ENCODE results near the gene VCAM1. TPM values are rescaled to one million over a fixed set of nuclear protein-coding genes. Genes with fewer than 3 reads are reported as not detected.
"Not testable (repeated sequence)": the region's sequence is repeated elsewhere in the genome, so short reads cannot be mapped to it uniquely, and the experiment has no call there.

VCAM1 gene
- polyA plus RNA-seq, 2 donors: 0.47 to 0.68 TPM

- no peak overlapping the region for H3K4me3 ChIP-seq (ENCODE audit: low read depth in 1 of 2, low read length in 2 of 2)
- no peaks in the 10 kb centered on the region for H3K9me3 ChIP-seq (ENCODE audit: control insufficient read depth in 2 of 2, insufficient read depth in 1 of 2, low read depth in 1 of 2, low read length in 1 of 2)
- WGBS, 2 donors: 87 to 96% methylated on average over 1 of the region's 1 CpG
- no peaks in the 10 kb centered on the region for H3K4me1 ChIP-seq (ENCODE audit: control insufficient read depth in 2 of 2, insufficient read depth in 2 of 2, low read length in 1 of 2)
- H3K36me3 ChIP-seq (ENCODE audit: control insufficient read depth in 2 of 2, insufficient read depth in 2 of 2, low read length in 1 of 2): no peaks in the 10 kb centered on the region
- no peak overlapping the region for H3K27ac ChIP-seq (ENCODE audit: low read depth in 2 of 2, low read length in 1 of 2)
- H3K27me3 ChIP-seq (ENCODE audit: control insufficient read depth in 1 of 2, insufficient read depth in 2 of 2, low read length in 2 of 2): no peaks in the 10 kb centered on the region
Measured at GRCh38 chr1:100706856-100707255, 12.7 kb upstream of the VCAM1 start.

GRCh38 chr1:100708476-100709062 is 11.0 kb upstream of the VCAM1 start:
- no peaks in the 10 kb centered on the region for H3K4me1 ChIP-seq (ENCODE audit: control insufficient read depth in 2 of 2, insufficient read depth in 2 of 2, low read length in 1 of 2)
- H3K4me3 ChIP-seq (ENCODE audit: low read depth in 1 of 2, low read length in 2 of 2): no peak overlapping the region
- H3K36me3 ChIP-seq (ENCODE audit: control insufficient read depth in 2 of 2, insufficient read depth in 2 of 2, low read length in 1 of 2): no peaks in the 10 kb centered on the region
- no peak overlapping the region for H3K27ac ChIP-seq (ENCODE audit: low read depth in 2 of 2, low read length in 1 of 2)
- WGBS, 2 donors: 50 to 52% methylated on average over 2 of the region's 2 CpGs
- H3K9me3 ChIP-seq (ENCODE audit: control insufficient read depth in 2 of 2, insufficient read depth in 1 of 2, low read depth in 1 of 2, low read length in 1 of 2): no peaks in the 10 kb centered on the region
- H3K27me3 ChIP-seq (ENCODE audit: control insufficient read depth in 1 of 2, insufficient read depth in 2 of 2, low read length in 2 of 2): no peaks in the 10 kb centered on the region

GRCh38 chr1:100710906-100711682 is 8.4 kb upstream of the VCAM1 start:
- 71 to 77% methylated on average over 1 of the region's 1 CpG for WGBS, 2 donors
- no peak overlapping the region for H3K27ac ChIP-seq (ENCODE audit: low read depth in 2 of 2, low read length in 1 of 2)
- no peaks in the 10 kb centered on the region for H3K4me1 ChIP-seq (ENCODE audit: control insufficient read depth in 2 of 2, insufficient read depth in 2 of 2, low read length in 1 of 2)
- no peak overlapping the region for H3K4me3 ChIP-seq (ENCODE audit: low read depth in 1 of 2, low read length in 2 of 2)
- H3K9me3 ChIP-seq (ENCODE audit: control insufficient read depth in 2 of 2, insufficient read depth in 1 of 2, low read depth in 1 of 2, low read length in 1 of 2): no peaks in the 10 kb centered on the region
- no peaks in the 10 kb centered on the region for H3K36me3 ChIP-seq (ENCODE audit: control insufficient read depth in 2 of 2, insufficient read depth in 2 of 2, low read length in 1 of 2)
- no peaks in the 10 kb centered on the region for H3K27me3 ChIP-seq (ENCODE audit: control insufficient read depth in 1 of 2, insufficient read depth in 2 of 2, low read length in 2 of 2)

GRCh38 chr1:100713027-100713426 is 6.5 kb upstream of the VCAM1 start:
- not testable (repeated sequence) for H3K4me3 ChIP-seq (ENCODE audit: low read depth in 1 of 2, low read length in 2 of 2); H3K4me1 ChIP-seq (ENCODE audit: control insufficient read depth in 2 of 2, insufficient read depth in 2 of 2, low read length in 1 of 2); H3K36me3 ChIP-seq (ENCODE audit: control insufficient read depth in 2 of 2, insufficient read depth in 2 of 2, low read length in 1 of 2); H3K27ac ChIP-seq (ENCODE audit: low read depth in 2 of 2, low read length in 1 of 2); H3K27me3 ChIP-seq (ENCODE audit: control insufficient read depth in 1 of 2, insufficient read depth in 2 of 2, low read length in 2 of 2); H3K9me3 ChIP-seq (ENCODE audit: control insufficient read depth in 2 of 2, insufficient read depth in 1 of 2, low read depth in 1 of 2, low read length in 1 of 2)
- WGBS, 2 donors: 81 to 83% methylated on average over 15 of the region's 15 CpGs

GRCh38 chr1:100713626-100714025 is 5.9 kb upstream of the VCAM1 start:
- H3K27me3 ChIP-seq (ENCODE audit: control insufficient read depth in 1 of 2, insufficient read depth in 2 of 2, low read length in 2 of 2): no peaks in the 10 kb centered on the region

GRCh38 chr1:100714599-100714998 is 4.9 kb upstream of the VCAM1 start:
- H3K27me3 ChIP-seq (ENCODE audit: control insufficient read depth in 1 of 2, insufficient read depth in 2 of 2, low read length in 2 of 2): no peaks in the 10 kb centered on the region
- no peaks in the 10 kb centered on the region for H3K36me3 ChIP-seq (ENCODE audit: control insufficient read depth in 2 of 2, insufficient read depth in 2 of 2, low read length in 1 of 2)
- H3K4me3 ChIP-seq (ENCODE audit: low read depth in 1 of 2, low read length in 2 of 2): no peak overlapping the region
- 52 to 69% methylated on average over 1 of the region's 1 CpG for WGBS, 2 donors
- no peaks in the 10 kb centered on the region for H3K9me3 ChIP-seq (ENCODE audit: control insufficient read depth in 2 of 2, insufficient read depth in 1 of 2, low read depth in 1 of 2, low read length in 1 of 2)
- H3K27ac ChIP-seq (ENCODE audit: low read depth in 2 of 2, low read length in 1 of 2): no peak overlapping the region
- H3K4me1 ChIP-seq (ENCODE audit: control insufficient read depth in 2 of 2, insufficient read depth in 2 of 2, low read length in 1 of 2): no peaks in the 10 kb centered on the region

More at GRCh38 chr1:100713626-100714025, 5.9 kb upstream of the VCAM1 start:
- Histone ChIP-seq H3K27ac (ENCODE audit: low read depth in 2 of 2, low read length in 1 of 2) (no peak overlapping the region), H3K36me3 (ENCODE audit: control insufficient read depth in 2 of 2, insufficient read depth in 2 of 2, low read length in 1 of 2) (no peaks in the 10 kb centered on the region), H3K4me3 (ENCODE audit: low read depth in 1 of 2, low read length in 2 of 2) (no peak overlapping the region), H3K9me3 (ENCODE audit: control insufficient read depth in 2 of 2, insufficient read depth in 1 of 2, low read depth in 1 of 2, low read length in 1 of 2) (no peaks in the 10 kb centered on the region), H3K4me1 (ENCODE audit: control insufficient read depth in 2 of 2, insufficient read depth in 2 of 2, low read length in 1 of 2) (no peaks in the 10 kb centered on the region)
- 61 to 71% methylated on average over 3 of the region's 3 CpGs for WGBS, 2 donors

GRCh38 chr1:100717218-100717617 is 2.3 kb upstream of the VCAM1 start:
- H3K36me3 ChIP-seq (ENCODE audit: control insufficient read depth in 2 of 2, insufficient read depth in 2 of 2, low read length in 1 of 2): no peaks in the 10 kb centered on the region
- no peaks in the 10 kb centered on the region for H3K27me3 ChIP-seq (ENCODE audit: control insufficient read depth in 1 of 2, insufficient read depth in 2 of 2, low read length in 2 of 2)
- no peak overlapping the region for H3K27ac ChIP-seq (ENCODE audit: low read depth in 2 of 2, low read length in 1 of 2)
- WGBS, 2 donors: 83 to 94% methylated on average over 6 of the region's 6 CpGs
- H3K4me3 ChIP-seq (ENCODE audit: low read depth in 1 of 2, low read length in 2 of 2): no peak overlapping the region
- H3K4me1 ChIP-seq (ENCODE audit: control insufficient read depth in 2 of 2, insufficient read depth in 2 of 2, low read length in 1 of 2): no peaks in the 10 kb centered on the region
- H3K9me3 ChIP-seq (ENCODE audit: control insufficient read depth in 2 of 2, insufficient read depth in 1 of 2, low read depth in 1 of 2, low read length in 1 of 2): no peaks in the 10 kb centered on the region

GRCh38 chr1:100718581-100718980 is 961 bp upstream of the VCAM1 start:
- 57 to 60% methylated on average over 4 of the region's 4 CpGs for WGBS, 2 donors
- no peaks in the 10 kb centered on the region for H3K27me3 ChIP-seq (ENCODE audit: control insufficient read depth in 1 of 2, insufficient read depth in 2 of 2, low read length in 2 of 2)
- H3K27ac ChIP-seq (ENCODE audit: low read depth in 2 of 2, low read length in 1 of 2): no peak overlapping the region
- no peaks in the 10 kb centered on the region for H3K4me1 ChIP-seq (ENCODE audit: control insufficient read depth in 2 of 2, insufficient read depth in 2 of 2, low read length in 1 of 2)
- no peak overlapping the region for H3K4me3 ChIP-seq (ENCODE audit: low read depth in 1 of 2, low read length in 2 of 2)
- H3K9me3 ChIP-seq (ENCODE audit: control insufficient read depth in 2 of 2, insufficient read depth in 1 of 2, low read depth in 1 of 2, low read length in 1 of 2): no peaks in the 10 kb centered on the region
- no peaks in the 10 kb centered on the region for H3K36me3 ChIP-seq (ENCODE audit: control insufficient read depth in 2 of 2, insufficient read depth in 2 of 2, low read length in 1 of 2)

- Histone ChIP-seq H3K4me3 (ENCODE audit: low read depth in 1 of 2, low read length in 2 of 2) (no peak overlapping the region), H3K36me3 (ENCODE audit: control insufficient read depth in 2 of 2, insufficient read depth in 2 of 2, low read length in 1 of 2) (no peaks in the 10 kb centered on the region), H3K27me3 (ENCODE audit: control insufficient read depth in 1 of 2, insufficient read depth in 2 of 2, low read length in 2 of 2) (no peaks in the 10 kb centered on the region), H3K4me1 (ENCODE audit: control insufficient read depth in 2 of 2, insufficient read depth in 2 of 2, low read length in 1 of 2) (no peaks in the 10 kb centered on the region), H3K27ac (ENCODE audit: low read depth in 2 of 2, low read length in 1 of 2) (peak overlapping the region in 1 of 2 donors; percentile 2), H3K9me3 (ENCODE audit: control insufficient read depth in 2 of 2, insufficient read depth in 1 of 2, low read depth in 1 of 2, low read length in 1 of 2) (no peaks in the 10 kb centered on the region)
- whole genome bisulfite sequencing, 2 donors: 37 to 47% methylated on average over 3 of the region's 3 CpGs
Measured at GRCh38 chr1:100720101-100720500, 559 bp downstream of the VCAM1 start.

- H3K27ac ChIP-seq (ENCODE audit: low read depth in 2 of 2, low read length in 1 of 2): no peak overlapping the region
- no peaks in the 10 kb centered on the region for H3K4me1 ChIP-seq (ENCODE audit: control insufficient read depth in 2 of 2, insufficient read depth in 2 of 2, low read length in 1 of 2)
- no peak overlapping the region for H3K4me3 ChIP-seq (ENCODE audit: low read depth in 1 of 2, low read length in 2 of 2)
- H3K27me3 ChIP-seq (ENCODE audit: control insufficient read depth in 1 of 2, insufficient read depth in 2 of 2, low read length in 2 of 2): no peaks in the 10 kb centered on the region
- no peaks in the 10 kb centered on the region for H3K9me3 ChIP-seq (ENCODE audit: control insufficient read depth in 2 of 2, insufficient read depth in 1 of 2, low read depth in 1 of 2, low read length in 1 of 2)
- no peaks in the 10 kb centered on the region for H3K36me3 ChIP-seq (ENCODE audit: control insufficient read depth in 2 of 2, insufficient read depth in 2 of 2, low read length in 1 of 2)
Measured at GRCh38 chr1:100720751-100721150, 1.2 kb downstream of the VCAM1 start.

Data from esophagus (tissue), 2 donors.